Measurements from ENCODE around the gene EVI5.
"Not testable (repeated sequence)": the region's sequence is repeated elsewhere in the genome, so short reads cannot be mapped to it uniquely, and the experiment has no call there.

The EVI5 gene

GRCh38 chr1:92791487-92792066 lies 6.7 kb upstream of the EVI5 start:
- DNase-seq: no peak

DNA sequence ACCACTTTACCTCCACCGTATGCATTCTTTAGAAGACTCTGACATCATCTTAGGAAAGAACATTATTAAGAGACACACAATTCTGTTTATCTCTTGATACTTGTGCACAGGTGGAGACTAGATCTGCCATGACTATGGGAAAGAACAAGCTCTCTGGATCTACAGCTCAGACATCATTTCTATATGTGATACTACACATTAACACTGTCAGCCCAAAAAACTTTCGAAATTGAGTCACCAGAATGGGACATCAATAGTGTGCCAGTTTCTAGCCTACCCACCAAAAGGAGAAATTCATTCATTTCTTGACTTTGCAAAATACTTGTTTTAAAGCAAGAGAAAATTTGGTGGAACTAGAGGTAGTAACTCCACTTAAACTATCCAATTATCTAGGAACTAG lies 6.0 kb upstream of the EVI5 start:
- DNase-seq: no peak

GRCh38 chr1:92790081-92790480 lies 5.2 kb upstream of the EVI5 start:
- no peak for DNase-seq

DNA sequence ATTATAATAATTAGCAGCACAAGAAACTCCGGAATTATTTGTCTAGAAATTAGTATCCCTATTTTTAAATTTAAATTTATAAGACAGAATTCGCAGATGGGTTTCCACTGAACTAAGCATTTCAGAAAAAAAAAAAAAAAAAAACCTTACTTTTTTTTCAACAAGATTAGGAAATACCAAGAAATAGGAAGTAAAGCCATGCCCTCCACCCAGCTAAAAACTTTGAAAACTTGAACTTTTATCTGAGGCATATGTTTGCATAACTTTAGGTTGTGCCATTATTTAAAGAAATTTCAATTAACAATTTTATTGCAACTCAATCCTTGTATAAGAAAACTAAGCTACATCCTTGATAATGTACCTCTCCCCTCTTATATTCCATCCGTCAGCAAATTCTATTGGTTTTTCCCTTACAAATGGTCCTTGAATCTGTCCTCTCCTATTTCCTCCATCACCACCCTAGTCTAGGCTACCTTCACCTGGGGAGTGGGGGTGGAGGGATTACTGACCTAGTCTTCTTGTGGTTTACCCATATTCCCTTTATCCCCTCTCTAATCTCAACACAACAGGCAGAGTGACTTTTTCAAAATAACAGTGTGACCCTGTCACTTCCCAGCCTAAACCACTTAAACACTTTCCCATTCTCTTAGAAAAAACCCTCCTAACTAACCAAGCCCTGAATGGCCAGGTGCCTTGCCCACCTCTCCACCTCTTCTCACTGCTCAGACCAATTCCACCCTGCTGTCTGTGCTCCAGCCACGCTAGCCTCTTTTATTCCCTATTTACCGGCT lies 1.4 kb upstream of the EVI5 start:
- no peak for DNase-seq

DNA sequence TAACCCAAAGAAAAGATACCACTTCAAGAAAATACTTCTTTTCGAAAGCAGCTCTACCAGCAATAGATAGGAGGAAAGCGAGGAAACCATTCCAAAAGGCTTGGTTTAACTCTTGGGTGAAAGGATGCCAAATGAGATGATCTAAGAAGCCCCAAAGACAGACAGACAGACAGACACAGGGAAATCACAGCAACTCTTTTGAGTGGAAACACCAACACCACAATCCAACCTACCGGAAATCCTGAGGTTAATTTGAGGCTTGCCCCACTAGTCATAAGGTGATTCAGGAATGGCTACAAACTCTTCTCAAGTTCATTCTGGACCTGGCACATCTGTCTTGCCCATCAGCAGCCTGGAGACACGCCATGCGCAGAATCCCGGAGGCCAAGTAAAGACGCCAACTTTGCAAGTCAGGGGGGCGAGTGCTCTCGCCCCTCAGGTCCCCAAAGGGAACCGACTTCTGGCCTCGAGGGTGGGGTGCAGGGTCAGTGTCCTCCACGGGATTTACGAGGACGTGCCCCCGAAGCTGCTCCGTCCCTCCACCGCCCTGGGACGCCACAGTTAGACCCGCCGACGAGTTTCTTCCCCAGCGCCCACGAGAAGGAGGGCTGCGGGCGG lies 778 bp downstream of the EVI5 start:
- DNase-seq: peak in 1 of 2 experiments; percentile 43

GRCh38 chr1:92783550-92783949 lies 1.4 kb downstream of the EVI5 start:
- DNase-seq: peak in 1 of 2 experiments; percentile 29

DNA sequence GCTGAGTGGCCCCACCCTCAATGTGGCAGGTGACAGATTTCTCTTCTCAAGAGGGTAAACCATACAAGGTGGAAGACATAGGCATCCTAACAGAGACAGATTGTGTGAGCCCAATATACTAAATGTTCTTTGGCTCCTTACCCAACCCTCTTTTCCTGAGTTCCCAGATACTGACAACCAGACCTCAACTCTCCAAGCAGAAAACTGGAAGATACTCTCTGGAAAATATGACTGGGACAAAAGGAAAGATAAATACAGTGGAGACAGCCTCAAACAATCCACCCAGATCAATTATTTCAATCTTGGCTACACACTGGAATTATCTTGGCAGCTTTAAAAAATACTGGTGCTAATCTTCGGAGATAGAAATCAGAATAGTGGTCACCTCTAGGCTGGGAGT lies 6.5 kb downstream of the EVI5 start:
- DNase-seq: no peak

- DNase-seq: no peak
Observed at GRCh38 chr1:92774407-92774806, 10.5 kb downstream of the EVI5 start.

GRCh38 chr1:92773749-92774148 lies 11.2 kb downstream of the EVI5 start:
- DNase-seq: not testable (repeated sequence)

DNA sequence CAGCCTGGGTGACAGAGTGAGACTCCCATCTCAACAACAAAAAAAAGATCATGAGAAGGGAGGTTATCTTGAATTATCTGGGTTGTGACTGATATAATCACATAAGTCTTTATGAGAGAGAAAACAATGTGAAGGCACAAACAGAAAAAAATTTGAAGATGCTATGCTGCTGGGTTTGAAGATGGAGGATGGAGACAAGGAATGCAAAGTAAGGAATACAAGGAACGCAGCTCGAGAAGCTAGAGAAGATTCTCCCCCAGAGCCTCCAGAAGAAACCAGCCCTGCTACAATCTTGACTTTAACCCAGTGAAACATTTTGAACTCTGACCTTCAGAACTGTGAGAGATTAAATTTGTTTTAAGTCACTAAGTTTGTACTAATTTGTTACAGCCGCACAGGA lies 15.1 kb downstream of the EVI5 start:
- no peak for DNase-seq

DNA sequence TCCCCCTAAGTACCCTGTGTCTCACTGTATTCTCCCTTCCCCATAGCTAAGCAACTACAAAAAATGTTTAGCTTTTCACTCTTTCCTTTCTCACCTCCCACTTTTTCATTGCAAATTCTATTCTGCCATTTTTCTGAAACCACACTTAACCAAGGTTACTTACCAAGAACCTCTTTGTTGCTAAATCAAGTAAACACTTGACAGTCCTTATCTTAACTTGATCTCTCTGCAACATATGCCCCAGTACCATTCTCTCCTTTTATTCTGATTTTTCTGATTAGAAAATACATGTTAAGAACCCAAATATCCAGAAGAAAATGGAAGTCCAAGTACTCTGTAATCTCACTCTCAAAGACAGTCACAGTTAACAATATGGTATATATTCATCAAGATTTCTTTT lies 16.0 kb downstream of the EVI5 start:
- no peak for DNase-seq

DNA sequence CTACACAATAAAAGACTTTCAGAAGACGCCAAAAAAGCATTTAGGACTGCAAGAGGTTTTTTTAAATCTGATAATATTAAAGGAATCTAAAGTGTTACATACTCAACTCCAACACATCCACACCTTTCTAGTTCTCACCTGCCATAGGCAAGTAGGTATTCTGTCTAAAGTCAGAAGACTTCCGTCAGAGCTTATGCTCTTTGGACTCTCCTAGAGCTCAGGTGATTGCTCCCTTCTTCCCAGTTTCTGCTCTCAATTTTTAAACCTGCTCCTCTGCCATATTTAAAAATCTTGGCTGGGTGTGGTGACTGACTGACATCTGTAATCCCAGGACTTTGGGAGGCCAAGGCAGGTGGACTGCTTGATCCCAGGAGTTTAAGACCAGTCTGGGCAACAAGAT lies 16.6 kb downstream of the EVI5 start:
- no peak for DNase-seq

DNA sequence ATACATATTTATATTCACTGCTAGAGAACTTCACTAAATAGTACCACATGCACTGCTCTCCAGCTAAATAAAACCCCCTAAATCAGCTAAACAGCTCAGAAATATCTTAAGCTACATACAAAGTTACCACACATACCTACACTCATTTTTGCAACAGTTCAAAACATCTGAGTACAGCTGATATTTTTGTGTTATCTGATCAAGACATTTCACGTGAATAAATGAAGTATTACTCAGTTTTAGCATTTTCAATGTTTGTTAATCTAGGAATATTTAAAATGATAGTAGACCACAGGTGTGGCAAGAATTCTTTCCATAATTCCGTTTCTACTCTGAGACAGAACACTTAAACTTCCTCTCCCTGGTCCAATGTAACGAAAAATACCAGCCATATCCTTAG lies 20.8 kb downstream of the EVI5 start:
- DNase-seq: no peak

GRCh38 chr1:92762355-92762754 lies 22.6 kb downstream of the EVI5 start:
- no peak for DNase-seq

DNA sequence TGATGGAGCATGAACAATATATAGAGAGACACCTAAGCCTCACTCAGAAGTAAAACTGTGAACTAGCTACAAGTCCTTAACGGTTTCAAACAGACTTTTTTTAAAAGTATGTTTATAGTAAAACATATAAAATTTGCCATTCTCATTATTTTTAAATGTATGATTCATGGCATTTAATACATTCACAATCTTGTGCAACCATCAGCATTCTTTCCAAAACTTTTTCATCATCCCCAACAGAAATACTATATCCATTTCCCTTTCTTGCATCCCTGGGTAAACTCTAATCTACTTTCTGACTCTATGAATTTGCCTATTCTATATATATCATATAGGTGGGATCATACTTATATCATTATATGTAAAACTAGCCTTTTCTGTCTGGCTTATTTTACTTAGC lies 25.5 kb downstream of the EVI5 start:
- no peak for DNase-seq

DNA sequence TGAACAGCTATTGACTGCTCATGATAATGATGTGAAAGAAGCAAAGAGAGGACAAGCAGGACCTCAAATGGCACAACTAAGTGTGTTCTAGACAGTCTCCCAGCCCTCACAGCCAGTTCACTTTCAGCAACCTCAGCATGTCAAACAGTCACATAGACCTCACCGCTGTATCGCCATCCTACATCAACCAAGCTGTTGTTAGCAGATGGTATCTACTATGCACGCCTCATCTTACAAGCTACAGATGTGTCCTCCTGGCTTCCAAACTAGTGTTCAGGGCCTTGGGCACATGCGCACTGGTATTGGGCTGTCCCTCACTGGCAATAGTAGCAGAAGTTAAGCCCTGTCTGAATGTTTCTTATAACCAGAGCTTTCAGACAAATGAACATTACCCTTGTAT lies 28.4 kb downstream of the EVI5 start:
- no peak for DNase-seq

DNA sequence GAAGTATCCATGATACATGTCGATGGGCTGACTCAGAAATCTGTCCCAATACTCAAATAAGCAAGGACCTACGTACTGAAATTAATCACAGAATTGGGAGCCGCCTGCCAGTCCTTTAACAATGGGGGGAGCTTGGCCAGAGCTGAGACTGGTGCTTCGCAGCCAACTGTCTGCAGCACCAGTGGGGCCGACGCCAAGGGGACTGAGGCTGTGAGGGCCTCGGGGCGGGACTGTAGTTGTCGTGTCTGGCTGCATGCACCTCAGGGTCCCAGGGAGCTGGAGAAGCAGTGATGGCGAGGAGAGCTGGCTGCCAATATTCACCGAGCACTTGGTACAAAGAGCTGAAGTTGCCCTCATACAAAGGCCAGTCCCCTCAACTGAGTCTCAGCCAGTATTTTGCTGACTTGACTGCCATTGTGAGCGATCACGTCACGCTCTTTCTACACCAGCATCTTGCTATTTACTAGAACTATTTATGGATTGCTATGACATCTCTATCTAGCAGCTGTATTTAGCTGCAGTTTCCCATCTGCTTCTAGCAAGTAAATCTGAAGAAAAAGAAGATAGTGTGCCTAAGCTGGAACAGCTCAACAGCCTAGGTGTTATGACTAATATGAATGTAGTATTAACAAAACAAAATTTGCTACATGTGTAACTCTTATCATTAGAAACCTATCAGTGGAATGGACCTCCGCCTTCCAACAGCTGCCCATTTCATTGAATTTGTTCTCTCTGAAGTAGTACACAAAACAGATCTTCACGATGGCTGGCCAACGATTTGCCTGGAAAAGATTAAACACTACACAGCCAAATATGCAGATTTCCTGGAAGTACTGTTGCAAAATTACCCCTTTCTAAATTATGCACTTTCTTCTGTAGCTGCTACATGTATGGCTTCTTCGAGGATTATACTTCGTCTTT lies 29.1 kb downstream of the EVI5 start:
- no peak for DNase-seq

GRCh38 chr1:92754719-92755050 lies 30.2 kb downstream of the EVI5 start:
- DNase-seq: no peak

GRCh38 chr1:92754000-92754718 lies 30.7 kb downstream of the EVI5 start:
- peak in 1 of 2 experiments; percentile 21 for DNase-seq

DNA sequence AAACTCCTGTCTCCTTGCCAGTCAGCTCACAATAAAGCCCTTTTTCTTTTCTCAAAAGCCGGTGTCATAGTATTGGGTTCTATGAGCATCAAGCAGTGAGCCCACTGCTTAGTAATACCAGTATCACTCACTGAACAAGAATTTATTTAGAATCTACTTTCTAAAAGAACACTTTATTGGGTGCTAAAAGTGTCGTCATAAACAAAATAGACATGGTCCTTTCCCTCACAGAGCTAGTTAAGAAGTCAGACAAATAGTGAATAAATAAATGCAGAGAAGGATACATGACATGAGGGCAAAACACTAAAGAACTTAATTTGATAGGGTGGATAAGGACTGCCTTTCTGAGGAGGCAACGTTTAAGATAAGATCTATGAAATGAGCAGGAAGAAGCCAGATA lies 32.2 kb downstream of the EVI5 start:
- DNase-seq: no peak

- DNase-seq: peak in 1 of 2 experiments; percentile 48
Observed at GRCh38 chr1:92749024-92749634, 35.8 kb downstream of the EVI5 start.

DNA sequence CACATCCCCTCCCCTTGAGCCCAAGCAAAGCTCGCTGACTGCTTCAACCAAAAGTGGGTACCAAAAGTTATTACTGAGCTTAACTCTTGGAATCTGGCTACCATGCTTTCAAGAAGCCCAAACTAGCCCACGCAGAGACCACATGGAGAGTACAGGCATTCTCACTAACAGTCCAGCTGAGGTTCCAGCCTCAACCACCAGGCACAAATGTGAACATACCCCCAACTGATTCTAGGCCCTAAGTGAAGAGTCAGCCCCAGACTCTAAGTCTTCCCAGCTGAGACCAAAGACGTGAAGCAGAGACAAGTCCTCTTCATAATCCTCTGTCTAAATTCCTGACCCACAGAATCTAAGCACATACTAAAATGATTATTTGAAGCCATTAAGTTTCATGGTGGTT lies 36.8 kb downstream of the EVI5 start:
- no peak for DNase-seq

Measured in SW 1271 (cell line).